ENCODE results near the gene MYZAP. TPM values are rescaled to one million over a fixed set of nuclear protein-coding genes. Genes with fewer than 3 reads are reported as not detected.

Gene MYZAP, protein sequence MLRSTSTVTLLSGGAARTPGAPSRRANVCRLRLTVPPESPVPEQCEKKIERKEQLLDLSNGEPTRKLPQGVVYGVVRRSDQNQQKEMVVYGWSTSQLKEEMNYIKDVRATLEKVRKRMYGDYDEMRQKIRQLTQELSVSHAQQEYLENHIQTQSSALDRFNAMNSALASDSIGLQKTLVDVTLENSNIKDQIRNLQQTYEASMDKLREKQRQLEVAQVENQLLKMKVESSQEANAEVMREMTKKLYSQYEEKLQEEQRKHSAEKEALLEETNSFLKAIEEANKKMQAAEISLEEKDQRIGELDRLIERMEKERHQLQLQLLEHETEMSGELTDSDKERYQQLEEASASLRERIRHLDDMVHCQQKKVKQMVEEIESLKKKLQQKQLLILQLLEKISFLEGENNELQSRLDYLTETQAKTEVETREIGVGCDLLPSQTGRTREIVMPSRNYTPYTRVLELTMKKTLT
- total RNA-seq = 11.5 and 11.9 TPM in 2 replicates
- long read RNA-seq, transcript MYZAP-201 (13 exons, 2,361 nt) = major isoform, 35 of 36 reads
- long read RNA-seq, partial matches to known transcripts = 1 of 36 reads
- long read RNA-seq, other reads (novel, unspliced or antisense) = 0 of 36 reads

DNA sequence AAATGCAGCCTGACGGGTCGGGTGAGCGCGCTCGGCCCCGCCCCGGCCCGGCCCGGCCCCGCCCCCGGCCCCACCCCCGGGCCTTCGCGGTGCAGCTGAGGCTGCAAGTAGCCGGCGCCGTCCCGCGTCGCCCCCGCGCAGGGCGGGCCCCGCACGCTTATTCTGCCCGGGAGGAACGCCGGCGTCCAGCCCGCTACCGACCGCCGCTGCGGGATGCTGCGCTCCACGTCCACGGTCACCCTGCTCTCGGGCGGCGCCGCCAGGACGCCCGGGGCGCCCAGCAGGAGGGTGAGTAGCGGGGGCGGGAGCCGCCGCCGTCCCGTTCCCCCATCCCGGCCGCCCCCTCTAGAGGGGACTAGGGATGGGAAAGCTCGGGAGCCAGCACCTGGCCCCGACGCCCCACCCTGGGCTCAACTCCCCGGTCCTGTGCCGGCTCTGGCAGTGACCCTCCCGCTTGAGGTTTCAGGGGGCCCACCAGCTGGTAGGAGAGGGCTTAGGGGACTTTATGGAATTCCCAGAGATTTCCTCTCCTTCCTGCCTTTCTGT is at the start of gene MYZAP:
Gene MYZAP (plus strand): TSS at position 83 of the 546 bp plus-strand sequence. CDS start 131 bp downstream, at position 214.
- Mint-ChIP-seq H3K36me3 (ENCODE audit: insufficient read depth) (peaks cover 1% of the 10 kb centered on the region), H3K27ac (peak within 1 kb of the TSS; percentile 5), H3K4me1 (ENCODE audit: low read depth) (peaks cover 32% of the 10 kb centered on the region), H3K27me3 (peaks cover 14% of the 10 kb centered on the region), H3K9me3 (ENCODE audit: low read depth) (no peaks in the 10 kb centered on the region), H3K4me3 (ENCODE audit: low read depth) (peak within 1 kb of the TSS; percentile 76)
- peak; percentile 55 for DNase-seq (ENCODE audit: low spot score, unreplicated experiment)
- TF ChIP-seq, protein P1, sequence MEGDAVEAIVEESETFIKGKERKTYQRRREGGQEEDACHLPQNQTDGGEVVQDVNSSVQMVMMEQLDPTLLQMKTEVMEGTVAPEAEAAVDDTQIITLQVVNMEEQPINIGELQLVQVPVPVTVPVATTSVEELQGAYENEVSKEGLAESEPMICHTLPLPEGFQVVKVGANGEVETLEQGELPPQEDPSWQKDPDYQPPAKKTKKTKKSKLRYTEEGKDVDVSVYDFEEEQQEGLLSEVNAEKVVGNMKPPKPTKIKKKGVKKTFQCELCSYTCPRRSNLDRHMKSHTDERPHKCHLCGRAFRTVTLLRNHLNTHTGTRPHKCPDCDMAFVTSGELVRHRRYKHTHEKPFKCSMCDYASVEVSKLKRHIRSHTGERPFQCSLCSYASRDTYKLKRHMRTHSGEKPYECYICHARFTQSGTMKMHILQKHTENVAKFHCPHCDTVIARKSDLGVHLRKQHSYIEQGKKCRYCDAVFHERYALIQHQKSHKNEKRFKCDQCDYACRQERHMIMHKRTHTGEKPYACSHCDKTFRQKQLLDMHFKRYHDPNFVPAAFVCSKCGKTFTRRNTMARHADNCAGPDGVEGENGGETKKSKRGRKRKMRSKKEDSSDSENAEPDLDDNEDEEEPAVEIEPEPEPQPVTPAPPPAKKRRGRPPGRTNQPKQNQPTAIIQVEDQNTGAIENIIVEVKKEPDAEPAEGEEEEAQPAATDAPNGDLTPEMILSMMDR (IDR thresholded peaks at IDR 0.05; ENCODE audit: unreplicated experiment) = no peak

DNA sequence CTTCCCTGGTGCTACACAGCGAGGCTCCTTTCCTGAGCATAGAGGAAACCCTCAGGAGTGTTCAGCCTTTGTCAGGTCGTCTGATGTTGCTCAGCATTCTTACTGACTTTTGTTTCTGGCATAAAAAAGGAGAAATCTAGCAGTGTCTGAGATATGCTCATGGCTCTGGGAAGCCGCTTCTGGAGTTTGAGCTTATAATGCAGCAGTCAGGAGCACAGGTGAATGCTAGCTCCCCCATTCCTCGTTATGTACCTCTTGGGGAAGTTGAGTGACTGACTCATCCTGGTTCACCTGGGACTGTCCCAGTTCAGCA is 49.2 kb upstream of the MYZAP start:
- DNase-seq (ENCODE audit: low spot score, unreplicated experiment) = no peak
- Mint-ChIP-seq H3K36me3 (ENCODE audit: insufficient read depth) (peaks cover 29% of the 10 kb centered on the region), H3K4me1 (ENCODE audit: low read depth) (peaks cover 7% of the 10 kb centered on the region), H3K9me3 (ENCODE audit: low read depth) (no peaks in the 10 kb centered on the region), H3K27ac (no peak overlapping the region), H3K4me3 (ENCODE audit: low read depth) (no peak overlapping the region), H3K27me3 (no peaks in the 10 kb centered on the region)
- TF ChIP-seq, protein P1 (IDR thresholded peaks at IDR 0.05; ENCODE audit: unreplicated experiment) = peak; percentile 5

DNA sequence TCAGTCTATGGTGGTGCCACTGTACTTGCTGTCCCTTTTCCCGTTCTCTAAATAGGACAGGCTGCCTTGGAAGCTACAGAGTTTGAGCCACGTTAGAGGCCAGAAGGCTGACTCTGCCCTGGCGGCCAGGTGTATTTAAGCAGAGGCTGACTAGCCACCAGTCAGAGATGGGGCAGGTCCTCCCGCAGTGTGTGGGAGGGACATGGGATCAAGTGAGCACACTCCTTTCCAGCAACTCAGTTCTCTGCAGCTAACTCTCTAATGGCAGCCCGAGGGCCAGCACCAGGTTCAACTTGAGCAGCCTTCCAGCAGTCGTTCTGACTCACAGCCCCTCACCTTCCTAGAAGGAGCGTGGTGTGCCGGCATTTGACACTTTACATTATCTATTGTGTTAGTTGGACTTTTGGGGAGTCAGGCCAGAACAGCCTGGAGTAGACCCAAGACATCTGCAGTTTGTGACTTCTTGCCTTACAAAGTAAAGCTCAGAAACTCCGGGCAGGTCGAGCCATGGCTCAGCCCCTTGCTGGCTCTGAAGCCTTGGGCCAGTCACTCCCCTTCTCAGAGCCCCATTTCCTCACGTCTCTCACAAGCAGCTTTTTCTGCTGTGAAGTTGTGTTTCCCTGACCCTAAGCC is 46.7 kb upstream of the MYZAP start:
- peaks cover 14% of the 10 kb centered on the region for H3K4me1 Mint-ChIP-seq (ENCODE audit: low read depth)
- H3K9me3 Mint-ChIP-seq (ENCODE audit: low read depth) = no peaks in the 10 kb centered on the region
- H3K27me3 Mint-ChIP-seq = no peaks in the 10 kb centered on the region
- TF ChIP-seq, protein P1 (IDR thresholded peaks at IDR 0.05; ENCODE audit: unreplicated experiment) = no peak
- no peak overlapping the region for H3K27ac Mint-ChIP-seq
- H3K4me3 Mint-ChIP-seq (ENCODE audit: low read depth) = no peak overlapping the region
- peaks cover 24% of the 10 kb centered on the region for H3K36me3 Mint-ChIP-seq (ENCODE audit: insufficient read depth)
- DNase-seq (ENCODE audit: low spot score, unreplicated experiment) = no peak

DNA sequence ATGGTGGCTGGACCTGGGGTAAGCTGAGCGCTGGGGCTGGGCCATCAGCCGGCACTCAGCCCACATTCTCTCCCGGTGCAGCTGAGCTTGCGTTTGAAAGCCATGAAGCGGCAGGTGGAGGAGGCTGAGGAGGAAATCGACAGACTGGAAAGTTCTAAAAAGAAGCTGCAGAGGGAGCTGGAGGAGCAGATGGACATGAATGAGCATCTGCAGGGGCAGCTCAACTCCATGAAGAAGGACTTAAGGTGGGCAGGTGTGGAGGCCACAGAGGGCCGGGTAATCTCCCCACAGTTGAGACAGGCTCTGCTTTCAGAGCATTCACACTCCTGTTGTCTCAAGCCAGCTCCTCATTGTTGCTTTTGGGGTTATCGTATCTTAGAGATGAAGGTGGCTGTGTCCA is 45.7 kb upstream of the MYZAP start:
- Mint-ChIP-seq H3K4me3 (ENCODE audit: low read depth) (no peak overlapping the region), H3K27ac (no peak overlapping the region), H3K27me3 (no peaks in the 10 kb centered on the region), H3K9me3 (ENCODE audit: low read depth) (no peaks in the 10 kb centered on the region), H3K36me3 (ENCODE audit: insufficient read depth) (peaks cover 18% of the 10 kb centered on the region), H3K4me1 (ENCODE audit: low read depth) (peaks cover 15% of the 10 kb centered on the region)
- DNase-seq (ENCODE audit: low spot score, unreplicated experiment) = no peak
- TF ChIP-seq, protein P1 (IDR thresholded peaks at IDR 0.05; ENCODE audit: unreplicated experiment) = no peak

DNA sequence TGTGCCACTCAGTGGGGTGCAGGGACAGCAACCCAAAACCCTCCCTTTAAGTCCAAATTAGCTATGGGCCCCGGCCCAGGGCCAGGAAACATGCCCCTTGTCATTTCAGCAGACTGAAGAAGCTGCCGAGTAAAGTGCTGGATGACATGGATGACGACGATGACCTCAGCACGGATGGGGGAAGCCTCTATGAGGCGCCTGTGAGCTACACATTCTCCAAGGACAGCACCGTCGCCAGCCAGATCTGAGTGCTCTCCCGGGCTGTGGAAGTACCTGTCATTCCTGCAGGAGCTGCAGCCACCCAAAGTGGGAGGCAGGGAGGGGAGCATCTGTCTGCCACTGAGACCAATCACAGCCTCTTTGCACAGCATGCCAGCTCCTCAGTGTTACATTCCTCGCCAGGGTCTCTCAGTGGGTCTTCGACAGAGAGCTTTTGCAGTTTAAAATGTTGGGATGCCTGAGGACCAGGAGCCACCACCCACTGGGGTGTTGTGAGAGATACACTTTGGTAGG is 44.4 kb upstream of the MYZAP start:
- Mint-ChIP-seq H3K27me3 (no peaks in the 10 kb centered on the region), H3K4me3 (ENCODE audit: low read depth) (no peak overlapping the region), H3K36me3 (ENCODE audit: insufficient read depth) (peaks cover 20% of the 10 kb centered on the region), H3K4me1 (ENCODE audit: low read depth) (peaks cover 24% of the 10 kb centered on the region), H3K9me3 (ENCODE audit: low read depth) (no peaks in the 10 kb centered on the region), H3K27ac (no peak overlapping the region)
- no peak for DNase-seq (ENCODE audit: low spot score, unreplicated experiment)
- TF ChIP-seq, protein P1 (IDR thresholded peaks at IDR 0.05; ENCODE audit: unreplicated experiment) = no peak
